Skin of body (tissue), 2 donors: Measurements from ENCODE around the gene TP73. TPM values are rescaled to one million over a fixed set of nuclear protein-coding genes. Genes with fewer than 3 reads are reported as not detected.
A peak's percentile ranks its signal among the peaks of the same experiment; 100 is the strongest.

Experiments used
- DNase-seq: peaks from one replicate; lab custom pipeline; 2025; lab: John Stamatoyannopoulos, UW
- total RNA-seq: library from RNA; depleted of rRNA; stranded (reverse); fragments of >200 nt; gene quantifications from one replicate; pipeline ENCODE4 v1.2.3, GENCODE V29; 2014

Gene TP73
- 2.1 TPM for total RNA-seq

GRCh38 chr1:3651930-3652547 is at the start of gene TP73:
Gene TP73, plus strand, starts transcription at chr1:3652516. Its CDS starts 29,850 bp downstream, at chr1:3682366.
- DNase-seq, result no peak

GRCh38 chr1:3603156-3603555 is 49.2 kb upstream of the TP73 start:
- DNase-seq, result no peak

- no peak for DNase-seq
Measured at GRCh38 chr1:3603571-3604467, 48.5 kb upstream of the TP73 start.

- no peak for DNase-seq
Measured at GRCh38 chr1:3604468-3604974, 47.8 kb upstream of the TP73 start.

GRCh38 chr1:3604997-3605823 is 47.1 kb upstream of the TP73 start:
- no peak for DNase-seq

- DNase-seq, result no peak
Measured at GRCh38 chr1:3606779-3607702, 45.3 kb upstream of the TP73 start.

- DNase-seq, result no peak
Measured at GRCh38 chr1:3607703-3608065, 44.6 kb upstream of the TP73 start.

GRCh38 chr1:3608154-3608553 is 44.2 kb upstream of the TP73 start:
- no peak for DNase-seq

- no peak for DNase-seq
Measured at GRCh38 chr1:3609016-3609768, 43.1 kb upstream of the TP73 start.

GRCh38 chr1:3609769-3610526 is 42.4 kb upstream of the TP73 start:
- DNase-seq, result no peak

- DNase-seq, result peak; percentile 95
Measured at GRCh38 chr1:3610527-3611169, 41.7 kb upstream of the TP73 start.

GRCh38 chr1:3611170-3612019 is 40.9 kb upstream of the TP73 start, which contains the start of gene MEGF6:
Gene MEGF6, minus strand, starts transcription at chr1:3611508. Its CDS starts 240 bp downstream, at chr1:3611268.
- DNase-seq, result peak; percentile 81

GRCh38 chr1:3612123-3612522 is 40.2 kb upstream of the TP73 start:
- no peak for DNase-seq

GRCh38 chr1:3614755-3615742 is 37.3 kb upstream of the TP73 start:
- no peak for DNase-seq

GRCh38 chr1:3616861-3617260 is 35.5 kb upstream of the TP73 start:
- DNase-seq, result no peak

GRCh38 chr1:3617806-3618345 is 34.4 kb upstream of the TP73 start:
- no peak for DNase-seq
